PFSK-1 (cell line): ENCODE data around the gene FOXN1.
A peak's percentile ranks its signal among the peaks of the same experiment; 100 is the strongest.

ENCODE experiments used
- FOXP2 ChIP-seq: optimal IDR thresholded peaks from 2 replicates; pipeline ENCODE3; 2011; ENCODE audit warnings: borderline replicate concordance, control low read depth, inconsistent platforms; ENCODE audit not compliant: insufficient read depth; ENCODE audit errors: extremely low read length, extremely low read depth
- POLR2AphosphoS5 ChIP-seq: IDR thresholded peaks from 2 replicates; pipeline ENCODE4 v1.6.1; 2012; ENCODE audit warnings: low read depth, mild to moderate bottlenecking, control low read depth, low read length, moderate library complexity
- SIN3A ChIP-seq: IDR thresholded peaks from 2 replicates; pipeline ENCODE4 v1.6.1; 2012; ENCODE audit warnings: mild to moderate bottlenecking, low read length, moderate library complexity, borderline replicate concordance; ENCODE audit not compliant: insufficient read depth
- TAF1 ChIP-seq: IDR thresholded peaks from 2 replicates; pipeline ENCODE4 v1.6.1; 2012; ENCODE audit warnings: low read length, control low read depth, borderline replicate concordance; ENCODE audit not compliant: insufficient read depth
- TF ChIP-seq, protein P1 (sequence below), 2 experiments: IDR thresholded peaks; 2 replicates each; pipeline versions ENCODE4 v1.6.1 to v1.8.0; 2011 to 2012; ENCODE audit warnings: low read depth in 2 of 2, low read length in 2 of 2, control low read depth in 1 of 2, inconsistent platforms in 1 of 2, mild to moderate bottlenecking in 1 of 2, moderate library complexity in 1 of 2; ENCODE audit not compliant: insufficient read depth in 1 of 2

Gene FOXN1

DNA sequence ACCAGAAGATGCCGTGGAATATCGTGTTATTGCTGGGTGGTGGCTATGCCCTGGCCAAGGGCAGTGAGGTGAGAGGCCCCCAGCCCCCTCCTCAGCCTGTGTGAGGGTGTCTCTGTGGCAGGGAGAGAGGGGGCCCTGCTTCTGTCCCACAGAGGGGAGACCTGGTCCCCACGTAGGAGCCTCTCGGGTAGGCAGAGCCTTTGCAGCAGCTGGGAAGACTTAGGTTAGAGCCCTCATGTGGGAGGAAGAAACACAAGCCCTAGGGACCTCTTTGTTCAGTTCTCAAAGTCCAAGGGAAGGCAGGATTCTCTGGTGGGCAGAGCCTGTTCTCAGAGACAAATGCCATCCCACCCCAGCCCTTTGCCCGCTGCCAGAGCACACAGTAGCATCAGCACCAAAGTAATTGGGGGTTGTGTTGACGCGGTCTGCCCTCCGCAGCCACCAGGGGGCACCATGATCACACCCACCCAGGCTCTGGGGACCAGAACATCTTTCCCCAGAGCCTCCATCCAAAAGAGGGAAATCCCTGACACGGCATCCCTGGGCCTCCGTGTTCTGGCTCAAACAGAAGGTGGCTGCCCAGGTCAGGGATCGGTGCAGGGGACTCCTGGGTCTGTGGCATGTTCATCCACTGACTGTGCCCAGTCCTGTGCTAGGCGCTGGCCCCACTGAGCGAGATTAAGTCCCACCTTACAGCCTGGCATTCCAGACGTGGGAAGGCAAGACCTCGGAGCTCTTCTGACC, 11.5 kb upstream of the FOXN1 start:
- TF ChIP-seq TAF1 (no peak), FOXP2 (peak; percentile 63), POLR2AphosphoS5 (no peak), SIN3A (no peak)
- TF ChIP-seq, protein P1, sequence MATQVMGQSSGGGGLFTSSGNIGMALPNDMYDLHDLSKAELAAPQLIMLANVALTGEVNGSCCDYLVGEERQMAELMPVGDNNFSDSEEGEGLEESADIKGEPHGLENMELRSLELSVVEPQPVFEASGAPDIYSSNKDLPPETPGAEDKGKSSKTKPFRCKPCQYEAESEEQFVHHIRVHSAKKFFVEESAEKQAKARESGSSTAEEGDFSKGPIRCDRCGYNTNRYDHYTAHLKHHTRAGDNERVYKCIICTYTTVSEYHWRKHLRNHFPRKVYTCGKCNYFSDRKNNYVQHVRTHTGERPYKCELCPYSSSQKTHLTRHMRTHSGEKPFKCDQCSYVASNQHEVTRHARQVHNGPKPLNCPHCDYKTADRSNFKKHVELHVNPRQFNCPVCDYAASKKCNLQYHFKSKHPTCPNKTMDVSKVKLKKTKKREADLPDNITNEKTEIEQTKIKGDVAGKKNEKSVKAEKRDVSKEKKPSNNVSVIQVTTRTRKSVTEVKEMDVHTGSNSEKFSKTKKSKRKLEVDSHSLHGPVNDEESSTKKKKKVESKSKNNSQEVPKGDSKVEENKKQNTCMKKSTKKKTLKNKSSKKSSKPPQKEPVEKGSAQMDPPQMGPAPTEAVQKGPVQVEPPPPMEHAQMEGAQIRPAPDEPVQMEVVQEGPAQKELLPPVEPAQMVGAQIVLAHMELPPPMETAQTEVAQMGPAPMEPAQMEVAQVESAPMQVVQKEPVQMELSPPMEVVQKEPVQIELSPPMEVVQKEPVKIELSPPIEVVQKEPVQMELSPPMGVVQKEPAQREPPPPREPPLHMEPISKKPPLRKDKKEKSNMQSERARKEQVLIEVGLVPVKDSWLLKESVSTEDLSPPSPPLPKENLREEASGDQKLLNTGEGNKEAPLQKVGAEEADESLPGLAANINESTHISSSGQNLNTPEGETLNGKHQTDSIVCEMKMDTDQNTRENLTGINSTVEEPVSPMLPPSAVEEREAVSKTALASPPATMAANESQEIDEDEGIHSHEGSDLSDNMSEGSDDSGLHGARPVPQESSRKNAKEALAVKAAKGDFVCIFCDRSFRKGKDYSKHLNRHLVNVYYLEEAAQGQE (IDR thresholded peaks at IDR 0.05; ENCODE audit: insufficient read depth in 1 of 2, low read depth in 2 of 2, low read length in 2 of 2): no peak

DNA sequence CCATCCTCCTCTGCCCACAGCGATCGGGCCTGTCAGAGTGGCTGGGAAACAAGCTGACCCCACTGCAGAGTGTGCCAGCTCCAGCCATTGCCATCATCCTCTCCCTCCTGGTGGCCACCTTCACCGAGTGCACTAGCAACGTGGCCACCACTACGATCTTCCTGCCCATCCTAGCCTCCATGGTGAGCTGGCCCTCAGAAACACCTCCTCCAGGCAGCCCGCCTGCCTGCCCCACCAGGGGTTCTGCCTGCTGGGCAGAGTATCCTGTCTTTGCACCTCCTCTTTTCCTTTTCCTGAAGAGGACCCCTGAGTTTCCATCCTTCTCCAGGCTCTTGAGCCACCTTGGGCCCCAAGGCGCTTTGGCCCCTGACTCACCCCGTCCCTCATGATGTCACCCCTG, 10.5 kb upstream of the FOXN1 start:
- no peak for TF ChIP-seq FOXP2
- TF ChIP-seq, protein P1 (IDR thresholded peaks at IDR 0.05; ENCODE audit: insufficient read depth in 1 of 2, low read depth in 2 of 2, low read length in 2 of 2): no peak
- no peak for TF ChIP-seq TAF1
- TF ChIP-seq SIN3A: no peak
- TF ChIP-seq POLR2AphosphoS5: no peak

DNA sequence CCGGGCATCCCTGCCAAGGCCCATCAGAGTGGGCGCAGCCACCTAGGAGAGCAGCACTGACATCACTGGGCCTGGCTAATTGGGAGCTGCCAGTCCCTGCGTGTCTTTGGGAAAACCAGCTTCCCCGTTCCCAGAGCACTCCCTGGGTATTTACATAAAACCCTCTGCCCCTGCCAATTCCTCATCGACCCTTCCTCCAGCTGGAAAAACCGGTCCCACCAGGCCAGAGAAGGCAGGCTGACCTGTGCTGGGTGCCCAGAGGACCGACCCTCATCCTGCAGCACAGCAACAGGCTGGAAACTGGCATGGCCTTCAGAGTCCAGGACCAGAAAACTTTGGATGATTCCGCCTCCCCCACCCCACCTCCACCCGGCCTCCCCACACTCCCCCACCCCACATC, 8.2 kb upstream of the FOXN1 start:
- TF ChIP-seq SIN3A (no peak), TAF1 (no peak), POLR2AphosphoS5 (no peak), FOXP2 (no peak)
- TF ChIP-seq, protein P1 (IDR thresholded peaks at IDR 0.05; ENCODE audit: insufficient read depth in 1 of 2, low read depth in 2 of 2, low read length in 2 of 2): no peak

DNA sequence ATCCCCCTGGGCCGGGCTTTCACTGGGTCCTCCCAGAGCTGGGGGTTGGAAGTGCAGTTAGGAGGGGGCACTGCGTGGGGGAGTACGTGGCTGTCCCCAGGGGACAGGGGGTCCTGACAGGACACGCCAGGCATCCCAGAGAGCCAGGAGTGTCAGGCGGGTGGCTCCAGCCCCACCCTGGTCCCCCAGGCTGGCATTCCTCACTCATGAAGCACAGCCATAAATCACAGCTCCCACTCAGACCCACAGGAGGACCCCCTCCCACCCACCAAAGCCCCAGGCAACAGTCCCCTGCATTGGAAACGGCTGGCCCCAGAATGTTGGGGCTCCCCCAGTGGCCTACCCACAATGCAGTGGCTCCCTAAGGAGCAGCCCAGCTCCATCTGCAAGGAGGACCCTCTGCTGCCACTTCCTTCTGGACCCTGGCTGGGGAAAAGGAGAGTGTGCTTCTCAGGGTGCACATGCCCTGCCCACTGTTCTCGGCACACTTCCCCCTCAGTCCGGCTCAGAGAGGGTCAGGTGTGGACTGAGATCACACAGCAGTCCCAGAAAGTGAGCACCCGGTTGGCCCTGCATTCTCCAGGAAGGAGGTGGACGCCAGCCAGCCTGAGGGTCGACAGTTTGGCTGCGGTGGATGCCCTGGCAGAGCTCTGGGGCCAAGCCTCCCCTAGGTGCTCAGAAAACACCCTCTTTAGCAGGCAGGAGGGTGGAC, 7.3 kb upstream of the FOXN1 start:
- no peak for TF ChIP-seq TAF1
- TF ChIP-seq POLR2AphosphoS5: no peak
- TF ChIP-seq FOXP2: no peak
- TF ChIP-seq SIN3A: no peak
- TF ChIP-seq, protein P1 (IDR thresholded peaks at IDR 0.05; ENCODE audit: insufficient read depth in 1 of 2, low read depth in 2 of 2, low read length in 2 of 2): no peak
